GM19043 (cell line): ENCODE measurements around the gene C11orf24.

Experiments used
- ATAC-seq: cut with Tn5 transposase; IDR thresholded peaks from one replicate; pipeline ENCODE4 v1.9.1; 2021; ENCODE audit warnings: low read depth; ENCODE audit not compliant: unreplicated experiment

Gene C11orf24

GRCh38 chr11:68273026-68273738 lies 1.4 kb upstream of the C11orf24 start:
- ATAC-seq, result no peak

GRCh38 chr11:68271023-68271780 lies 571 bp downstream of the C11orf24 start:
- ATAC-seq, result no peak

GRCh38 chr11:68270196-68271022 lies 1.4 kb downstream of the C11orf24 start:
- ATAC-seq, result no peak

GRCh38 chr11:68269414-68270081 lies 2.2 kb downstream of the C11orf24 start:
- no peak for ATAC-seq

- ATAC-seq, result no peak
Measured at GRCh38 chr11:68267881-68268240, 3.9 kb downstream of the C11orf24 start.

GRCh38 chr11:68266936-68267880 lies 4.6 kb downstream of the C11orf24 start:
- ATAC-seq, result no peak

- ATAC-seq, result peak; percentile 80
Measured at GRCh38 chr11:68266121-68266891, 5.5 kb downstream of the C11orf24 start.

GRCh38 chr11:68264741-68265540 lies 6.8 kb downstream of the C11orf24 start:
- ATAC-seq, result no peak

- no peak for ATAC-seq
Measured at GRCh38 chr11:68264244-68264643, 7.5 kb downstream of the C11orf24 start.

- no peak for ATAC-seq
Measured at GRCh38 chr11:68263444-68264035, 8.2 kb downstream of the C11orf24 start.

GRCh38 chr11:68262544-68262827 lies 9.3 kb downstream of the C11orf24 start:
- no peak for ATAC-seq

GRCh38 chr11:68261749-68262543 lies 9.8 kb downstream of the C11orf24 start:
- ATAC-seq, result no peak

GRCh38 chr11:68261006-68261405 lies 10.8 kb downstream of the C11orf24 start:
- ATAC-seq, result no peak

GRCh38 chr11:68260484-68260883 lies 11.3 kb downstream of the C11orf24 start:
- no peak for ATAC-seq

GRCh38 chr11:68259122-68259959 lies 12.4 kb downstream of the C11orf24 start:
- no peak for ATAC-seq

GRCh38 chr11:68258363-68258765 lies 13.4 kb downstream of the C11orf24 start:
- no peak for ATAC-seq
